Ectodermal cell (in vitro differentiated cells): ENCODE measurements around the gene YWHAE.

ENCODE experiments used
- H3K27ac ChIP-seq: 2 replicates; pipeline ENCODE4 v1.7.0; 2013; ENCODE audit warnings: mild to moderate bottlenecking, low read depth, low read length; ENCODE audit not compliant: insufficient read depth, poor library complexity, severe bottlenecking
- H3K27me3 ChIP-seq: 2 replicates; pipeline ENCODE4 v1.7.0; 2013; ENCODE audit warnings: mild to moderate bottlenecking, low read length; ENCODE audit not compliant: insufficient read depth, control insufficient read depth, poor library complexity, severe bottlenecking
- H3K36me3 ChIP-seq: one replicate; pipeline ENCODE4 v1.7.0; 2013; ENCODE audit warnings: low read length; ENCODE audit not compliant: control insufficient read depth, insufficient read depth
- H3K4me1 ChIP-seq: one replicate; pipeline ENCODE4 v1.7.0; 2013; ENCODE audit warnings: low read length; ENCODE audit not compliant: control insufficient read depth, insufficient read depth
- H3K4me3 ChIP-seq: 2 replicates; pipeline ENCODE4 v1.7.0; 2013; ENCODE audit warnings: low read depth, low read length, control low read depth; ENCODE audit not compliant: insufficient read depth
- H3K9me3 ChIP-seq: 2 replicates; pipeline ENCODE4 v1.7.0; 2013; ENCODE audit warnings: mild to moderate bottlenecking, low read length, moderate library complexity; ENCODE audit not compliant: control insufficient read depth
- WGBS, 2 experiments: methylation state at CpG; one replicate each; pipeline ENCODE4 v1.1.7; 2013; ENCODE audit warnings: missing lambda C conversion rate in 2 of 2; 5-methylcytosine and 5-hydroxymethylcytosine counted together

YWHAE gene

GRCh38 chr17:1298606-1299005 lies 101.4 kb downstream of the YWHAE start:
- WGBS, 2 experiments: 26 to 27% methylated on average over 24 of the region's 24 CpGs
- no peaks in the 10 kb centered on the region for H3K36me3 ChIP-seq
- no peaks in the 10 kb centered on the region for H3K9me3 ChIP-seq
- peaks cover 15% of the 10 kb centered on the region for H3K4me1 ChIP-seq
- no peak overlapping the region for H3K27ac ChIP-seq
- H3K4me3 ChIP-seq: no peak overlapping the region
- no peaks in the 10 kb centered on the region for H3K27me3 ChIP-seq
